ENCODE measurements around the gene XXYLT1. TPM values are rescaled to one million over a fixed set of nuclear protein-coding genes. Genes with fewer than 3 reads are reported as not detected.
"Not testable (repeated sequence)": the region's sequence is repeated elsewhere in the genome, so short reads cannot be mapped to it uniquely, and the experiment has no call there.

Gene XXYLT1
- total RNA-seq, 1 donor from 2014 or later: 2.1 TPM

DNA sequence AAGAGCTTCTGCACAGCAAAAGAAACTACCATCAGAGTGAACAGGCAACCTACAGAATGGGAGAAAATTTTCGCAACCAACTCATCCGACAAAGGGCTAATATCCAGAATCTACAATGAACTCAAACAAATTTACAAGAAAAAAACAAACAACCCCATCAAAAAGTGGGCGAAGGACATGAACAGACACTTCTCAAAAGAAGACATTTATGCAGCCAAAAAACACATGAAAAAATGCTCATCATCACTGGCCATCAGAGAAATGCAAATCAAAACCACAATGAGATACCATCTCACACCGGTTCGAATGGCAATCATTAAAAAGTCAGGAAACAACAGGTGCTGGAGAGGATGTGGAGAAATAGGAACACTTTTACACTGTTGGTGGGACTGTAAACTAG is 52.6 kb downstream of the XXYLT1 start:
- ATAC-seq; intact Hi-C loops (cut with micrococcal nuclease); DNase-seq: not testable (repeated sequence)

DNA sequence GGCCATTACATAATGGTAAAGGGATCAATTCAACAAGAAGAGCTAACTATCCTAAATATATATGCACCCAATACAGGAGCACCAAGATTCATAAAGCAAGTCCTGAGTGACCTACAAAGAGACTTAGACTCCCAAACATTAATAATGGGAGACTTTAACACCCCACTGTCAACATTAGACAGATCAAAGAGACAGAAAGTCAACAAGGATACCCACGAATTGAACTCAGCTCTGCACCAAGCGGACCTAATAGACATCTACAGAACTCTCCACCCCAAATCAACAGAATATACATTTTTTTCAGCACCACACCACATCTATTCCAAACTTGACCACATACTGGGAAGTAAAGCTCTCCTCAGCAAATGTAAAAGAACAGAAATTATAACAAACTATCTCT is 55.4 kb downstream of the XXYLT1 start:
- intact Hi-C loops (cut with micrococcal nuclease); DNase-seq; ATAC-seq: not testable (repeated sequence)

DNA sequence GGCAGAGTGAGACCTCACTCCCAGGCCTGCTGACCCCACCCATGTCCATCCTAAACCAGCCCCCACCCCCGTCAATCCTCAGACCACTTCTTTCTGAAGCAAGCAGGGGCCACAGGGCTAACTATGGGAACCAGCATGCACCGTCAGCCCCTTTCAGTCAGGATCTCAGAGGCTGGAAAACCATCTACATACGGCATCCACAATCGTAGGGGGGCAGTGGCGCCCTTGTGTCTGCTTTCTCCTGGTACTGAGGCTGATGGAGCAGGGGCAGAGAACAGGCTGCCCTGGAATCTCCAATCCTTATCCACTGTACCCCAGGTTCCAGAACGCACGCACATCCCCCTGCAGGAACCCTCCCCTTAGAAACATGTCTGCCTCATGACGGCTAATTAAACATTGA is 56.6 kb downstream of the XXYLT1 start:
- intact Hi-C loops (cut with micrococcal nuclease): no loop called here
- no peak for DNase-seq
- no peak for ATAC-seq

DNA sequence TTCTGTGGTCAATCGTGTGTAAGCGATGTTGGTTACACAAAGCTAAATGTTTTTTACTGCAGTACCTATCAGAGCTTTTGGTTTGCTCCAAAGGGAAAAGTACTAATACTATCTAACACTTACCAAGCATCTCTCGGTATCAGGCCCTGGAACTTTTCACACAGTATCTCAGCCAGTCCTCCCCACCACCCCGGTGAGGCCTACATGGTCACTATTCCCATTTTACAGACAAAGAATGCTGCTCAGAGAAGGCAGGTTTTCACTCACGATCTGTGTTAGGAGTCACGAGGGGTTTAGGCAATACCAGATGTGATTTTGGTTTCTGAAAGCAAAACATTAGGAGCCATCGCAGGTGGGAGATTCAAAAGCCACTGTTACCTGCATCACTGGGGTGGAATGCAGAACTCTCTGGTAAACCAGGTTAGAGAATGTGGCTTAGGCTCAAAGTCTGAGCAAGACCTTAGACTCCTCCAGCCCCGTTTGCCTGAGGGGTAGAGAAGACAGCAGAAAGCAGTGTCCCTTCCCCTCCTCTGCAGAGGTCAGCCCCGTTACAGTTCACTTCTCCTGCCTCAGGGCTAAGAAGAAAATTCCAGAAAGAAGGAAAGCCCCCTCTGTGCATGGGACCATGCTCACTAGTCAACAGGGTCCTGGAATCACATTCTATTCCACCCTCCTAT is 57.2 kb downstream of the XXYLT1 start:
- ATAC-seq (no peak), DNase-seq (no peak)
- intact Hi-C loops (cut with micrococcal nuclease): no loop called here

DNA sequence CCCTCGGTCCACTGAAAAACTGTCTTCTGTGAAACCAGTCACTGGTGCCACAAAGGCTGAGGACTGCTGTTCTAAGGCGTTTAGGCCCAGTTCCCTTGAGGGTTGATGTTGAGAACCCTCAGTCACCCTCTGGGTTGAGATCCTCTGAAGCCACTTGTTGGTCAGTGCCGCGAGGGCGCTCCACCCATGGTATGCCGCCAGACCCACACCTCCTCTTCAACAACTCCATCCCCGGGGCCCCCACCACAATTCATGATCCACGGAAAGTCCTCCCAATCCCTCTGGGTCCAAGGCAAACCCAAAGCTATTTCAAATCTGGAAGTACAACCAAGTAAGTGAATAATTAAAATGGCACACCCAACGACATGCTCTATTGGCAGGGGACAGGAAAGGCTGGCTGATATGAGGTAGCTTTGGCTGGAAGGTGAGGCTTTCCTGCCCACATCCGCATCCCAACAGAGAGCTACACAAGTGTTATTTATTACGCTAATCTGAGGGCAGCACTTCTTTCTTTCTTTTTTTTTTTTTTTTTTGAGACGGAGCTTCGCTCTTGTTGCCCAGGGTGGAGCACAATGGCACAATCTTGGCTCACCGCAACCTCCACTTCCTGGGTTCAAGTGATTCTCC is 58.1 kb downstream of the XXYLT1 start:
- DNase-seq (no peak), ATAC-seq (no peak)
- intact Hi-C loops (cut with micrococcal nuclease): no loop called here

DNA sequence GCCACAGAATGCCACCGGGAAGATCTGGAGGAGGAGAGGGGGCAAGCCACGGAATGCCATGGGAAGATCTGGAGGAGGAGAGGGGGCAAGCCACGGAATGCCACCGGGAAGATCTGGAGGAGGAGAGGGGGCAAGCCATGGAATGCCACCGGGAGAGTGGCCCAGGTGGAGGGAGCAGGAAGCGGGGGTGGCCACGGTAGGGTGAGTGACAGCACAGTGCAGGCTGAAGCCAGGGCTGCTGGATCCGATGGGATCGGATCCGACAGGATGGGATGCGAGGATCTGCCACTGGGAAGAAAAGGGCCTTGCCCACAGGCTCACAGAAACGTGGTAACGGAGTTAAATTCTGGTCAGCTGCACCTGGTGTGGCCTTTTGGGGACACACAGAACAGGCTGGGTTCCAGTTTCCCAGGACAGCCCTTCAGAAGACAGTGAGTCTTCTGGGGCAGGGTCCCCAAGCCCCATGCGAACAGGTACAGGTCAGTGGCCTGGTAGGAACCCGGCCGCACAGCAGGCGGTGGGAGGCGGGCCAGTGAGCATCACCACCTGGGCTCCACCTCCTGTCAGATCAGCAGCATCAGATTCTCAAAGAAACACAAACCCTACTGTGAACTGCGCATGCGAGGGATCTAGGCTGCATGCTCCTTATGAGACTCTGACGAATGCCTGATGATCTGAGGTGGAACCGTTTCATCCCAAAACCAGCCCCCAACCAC is 58.8 kb downstream of the XXYLT1 start:
- intact Hi-C loops (cut with micrococcal nuclease): no loop called here
- no peak for DNase-seq
- ATAC-seq: no peak

DNA sequence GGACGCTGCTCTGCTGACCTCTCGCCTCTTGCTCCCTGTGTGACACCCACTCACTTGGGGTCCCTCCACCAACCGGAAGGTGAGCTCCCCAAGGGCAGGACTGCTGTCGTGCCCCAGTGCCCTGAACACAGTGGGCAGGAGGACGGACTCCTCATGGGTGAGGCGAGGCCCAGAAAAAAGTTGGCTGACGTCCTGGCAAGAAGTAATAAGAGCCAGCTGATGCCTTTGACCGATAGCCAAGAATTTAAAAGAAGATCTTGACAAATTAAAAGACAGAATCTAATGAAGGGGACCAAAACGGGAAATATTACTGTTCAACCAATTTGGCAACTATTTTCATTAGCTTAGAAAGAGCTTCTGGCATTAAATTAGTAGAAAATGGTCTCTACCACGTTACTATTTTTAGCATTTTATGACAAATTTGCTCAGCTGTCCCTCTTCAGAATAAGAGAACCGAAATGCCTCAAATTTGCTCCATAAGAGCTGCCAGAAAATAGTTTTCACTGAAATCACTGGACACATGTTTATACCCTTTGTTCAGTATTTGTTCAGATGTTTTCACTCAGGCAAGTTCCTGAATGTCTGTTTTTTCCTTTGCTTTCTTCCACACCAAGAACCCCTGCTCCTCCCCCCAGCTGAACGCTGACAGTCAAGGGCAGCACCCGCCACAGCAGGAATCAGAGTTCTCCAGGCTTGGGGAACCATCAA is 60.5 kb downstream of the XXYLT1 start:
- intact Hi-C loops (cut with micrococcal nuclease): no loop called here
- peak; percentile 57 for DNase-seq

DNA sequence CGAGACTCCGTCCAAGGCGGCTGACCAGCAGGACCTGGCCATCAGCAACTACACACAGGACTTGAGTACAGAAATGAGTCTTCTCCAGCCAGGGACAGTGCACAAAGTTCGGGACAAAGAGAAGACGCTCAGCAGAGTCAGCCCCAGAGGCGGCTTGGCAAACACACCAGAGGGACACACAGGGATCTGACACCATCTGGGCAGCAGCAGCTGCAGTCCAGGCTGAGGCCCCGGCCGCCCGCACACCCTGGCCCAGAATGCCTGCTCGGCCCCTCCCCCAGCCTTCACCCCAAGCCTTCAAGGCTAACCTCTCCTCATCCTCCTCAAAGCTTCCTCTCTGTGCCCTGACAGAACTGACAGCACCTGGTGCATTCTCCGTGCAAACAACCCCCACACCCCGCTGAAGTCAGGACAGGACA is 61.1 kb downstream of the XXYLT1 start:
- DNase-seq (peak; percentile 74), ATAC-seq (peak; percentile 74)
- intact Hi-C loops (cut with micrococcal nuclease): no loop called here

More for the DNA sequence above, 60.5 kb downstream of the XXYLT1 start:
- ATAC-seq: peak; percentile 75

DNA sequence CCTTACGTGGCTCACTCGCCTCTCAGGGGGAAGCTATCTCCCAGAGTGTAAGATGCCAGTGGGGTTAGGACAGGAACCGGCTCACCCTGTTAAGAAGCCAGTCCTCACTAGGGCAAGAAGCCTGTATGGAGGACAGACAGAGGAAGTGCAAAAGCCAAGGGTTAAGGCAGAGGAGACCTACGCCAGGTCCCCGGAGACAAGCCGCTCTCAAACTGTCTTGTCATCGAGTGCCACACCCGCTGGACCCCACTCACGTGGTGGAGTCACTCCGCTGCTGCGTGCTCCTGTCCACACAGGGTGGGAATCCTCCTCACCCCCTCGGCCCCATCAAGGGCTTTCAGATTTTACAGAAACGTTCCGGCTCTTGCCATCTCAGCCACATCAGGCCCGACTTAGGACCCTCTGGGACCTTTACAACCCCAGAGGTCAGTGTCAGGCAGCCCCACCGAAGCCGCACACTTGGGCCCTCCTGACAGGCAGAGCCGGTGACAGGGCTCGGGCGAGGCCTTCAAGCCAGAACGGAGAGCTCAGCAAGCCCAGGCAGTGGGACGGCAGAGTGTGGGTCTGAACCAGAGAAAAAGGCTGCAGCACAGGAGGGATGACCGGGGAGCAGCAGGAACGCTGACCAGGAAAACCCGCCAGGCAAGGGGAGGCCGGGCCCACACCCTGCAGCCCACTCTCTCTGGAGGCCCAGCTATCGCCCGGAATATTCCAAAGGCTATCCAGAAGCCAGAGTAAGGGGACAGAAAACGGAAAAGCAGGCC is 61.7 kb downstream of the XXYLT1 start:
- DNase-seq (peak; percentile 58), ATAC-seq (peak; percentile 64)
- intact Hi-C loops (cut with micrococcal nuclease): no loop called here

DNA sequence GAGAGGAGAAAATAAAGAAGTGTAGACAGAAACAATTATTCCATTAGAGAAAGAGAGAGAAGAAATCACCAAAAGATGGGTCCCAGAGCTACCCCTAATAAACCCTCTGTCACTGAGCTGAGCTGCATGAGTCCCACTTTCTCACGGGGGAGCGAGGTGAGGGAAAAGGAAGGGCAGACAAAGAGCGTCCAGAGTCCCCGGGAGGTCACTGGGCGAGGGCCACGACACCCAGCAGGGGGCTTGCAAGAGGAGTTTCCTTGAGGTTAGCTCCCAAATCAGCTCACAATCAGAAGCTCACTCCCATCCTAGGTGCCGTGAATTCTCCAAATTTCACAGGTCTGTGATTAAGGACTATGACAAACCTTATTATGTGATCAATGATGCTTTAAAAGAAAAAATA is 62.3 kb downstream of the XXYLT1 start:
- no peak for ATAC-seq
- intact Hi-C loops (cut with micrococcal nuclease): no loop called here
- DNase-seq: no peak

DNA sequence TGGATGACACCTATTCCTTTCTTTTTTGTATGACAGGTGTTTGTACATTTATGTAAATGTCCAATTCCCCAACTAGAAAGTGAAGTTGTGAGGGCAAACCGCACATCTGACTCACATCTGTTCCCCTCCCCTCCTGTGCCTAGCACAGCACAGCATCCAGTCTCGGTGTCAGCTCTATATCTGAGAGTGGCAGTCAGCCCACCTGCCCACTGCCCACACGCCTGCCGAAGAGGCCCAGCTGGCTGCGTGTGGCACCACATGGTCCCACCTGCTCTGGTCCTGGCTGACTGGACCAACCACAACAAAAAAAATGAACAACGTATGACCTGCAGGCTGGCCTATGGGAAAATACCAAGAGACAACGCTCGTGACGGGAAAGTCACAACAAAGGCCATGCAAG is 62.8 kb downstream of the XXYLT1 start:
- DNase-seq (no peak), ATAC-seq (no peak)
- intact Hi-C loops (cut with micrococcal nuclease): no loop called here

DNA sequence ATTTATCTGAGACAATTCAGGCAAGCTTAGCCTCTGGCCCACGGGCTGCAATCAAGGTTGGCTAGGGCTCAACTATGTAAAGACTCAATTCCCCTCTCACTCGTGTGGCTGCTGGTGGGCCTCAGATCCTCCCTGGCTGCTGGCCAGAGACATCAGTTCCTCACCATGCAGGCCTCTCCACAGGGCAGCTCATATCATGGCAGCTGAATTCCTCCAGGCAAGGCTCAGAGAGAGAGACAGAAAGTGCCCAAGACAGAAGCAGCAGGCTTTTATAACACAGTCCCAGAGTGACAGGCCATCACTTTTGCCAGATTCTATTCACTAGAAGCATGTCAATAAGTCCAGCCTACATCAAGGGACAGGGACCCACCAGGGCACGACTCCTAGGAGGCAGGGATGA is 63.2 kb downstream of the XXYLT1 start:
- intact Hi-C loops (cut with micrococcal nuclease): no loop called here
- ATAC-seq (no peak), DNase-seq (no peak)

DNA sequence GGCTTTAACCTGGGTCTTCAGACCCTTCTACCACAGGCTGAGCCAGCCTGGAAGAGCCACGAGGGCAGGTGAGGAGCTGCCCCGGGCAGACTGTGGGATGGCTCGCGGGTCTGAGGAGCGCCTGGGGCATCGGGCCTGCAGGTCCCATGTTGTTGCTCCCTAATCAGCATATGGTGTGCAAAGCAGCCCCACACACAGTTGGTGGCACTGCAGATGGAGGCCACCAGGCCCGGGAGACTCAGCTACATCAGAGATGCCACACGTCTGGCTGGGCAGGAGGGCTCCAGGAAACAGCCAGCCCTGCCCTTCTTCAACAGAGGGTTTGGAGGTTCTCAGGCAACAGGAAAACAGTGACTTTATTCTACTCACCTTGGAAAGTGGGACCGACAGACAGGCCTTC is 63.9 kb downstream of the XXYLT1 start:
- intact Hi-C loops (cut with micrococcal nuclease): no loop called here
- DNase-seq: no peak
- no peak for ATAC-seq

DNA sequence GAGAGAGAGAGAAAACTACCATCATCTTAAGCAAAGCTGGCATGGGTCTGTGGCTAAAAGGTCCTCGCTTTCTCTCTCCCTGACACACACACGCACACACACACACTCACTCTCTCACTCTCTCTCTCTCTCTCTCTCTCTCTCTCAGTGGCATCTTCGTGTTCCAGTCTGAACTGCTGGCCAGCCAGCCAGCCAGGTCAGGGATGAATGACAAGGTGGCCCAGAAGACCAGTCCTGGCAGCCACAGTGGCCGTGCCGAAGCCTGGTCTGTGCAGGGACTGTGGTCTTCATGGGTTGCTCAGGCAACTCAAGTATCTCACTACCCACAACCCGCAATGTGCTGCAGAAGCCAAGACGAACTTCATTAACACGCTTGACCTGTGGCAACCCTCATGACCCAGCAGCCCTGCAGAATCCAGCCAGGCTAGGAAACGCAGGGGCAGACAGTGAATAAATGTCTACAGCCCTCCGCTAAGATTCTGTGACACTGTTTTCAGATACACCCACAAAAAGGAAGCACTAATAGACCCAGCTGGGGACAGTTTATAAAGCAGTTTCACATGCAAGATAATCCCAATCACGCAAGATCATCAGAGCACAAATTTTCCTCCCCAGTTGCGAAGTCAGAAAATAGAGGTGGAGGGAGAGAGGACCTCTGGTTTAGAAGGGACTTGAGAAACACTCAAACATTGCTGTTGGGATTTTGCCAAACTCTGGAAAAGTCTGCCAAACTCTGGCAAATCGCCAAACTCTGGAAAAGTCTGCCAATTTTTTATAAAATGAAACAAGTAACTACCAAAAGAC is 66.4 kb downstream of the XXYLT1 start:
- peak; percentile 14 for ATAC-seq
- intact Hi-C loops (cut with micrococcal nuclease): no loop called here
- no peak for DNase-seq

DNA sequence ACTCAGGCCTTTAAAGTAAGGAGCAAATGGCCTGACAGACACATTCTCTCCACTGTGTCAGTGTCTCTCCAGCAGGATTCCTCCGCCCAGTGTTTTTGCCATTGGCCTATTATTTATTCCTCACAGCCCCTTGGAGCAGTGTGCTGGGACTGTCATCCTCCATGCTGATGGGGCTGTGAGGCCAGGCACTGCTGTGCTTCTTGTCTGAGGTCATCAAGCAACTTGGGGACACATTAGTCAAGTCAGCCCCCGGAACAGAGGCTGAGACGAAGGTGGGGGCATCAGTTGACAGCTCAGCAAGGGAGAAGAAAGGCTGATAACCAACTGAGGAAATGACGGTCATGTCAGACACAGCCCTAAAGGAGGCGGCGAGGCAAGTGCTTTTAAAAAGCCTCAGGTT is 67.4 kb downstream of the XXYLT1 start:
- no peak for DNase-seq
- ATAC-seq: no peak

DNA sequence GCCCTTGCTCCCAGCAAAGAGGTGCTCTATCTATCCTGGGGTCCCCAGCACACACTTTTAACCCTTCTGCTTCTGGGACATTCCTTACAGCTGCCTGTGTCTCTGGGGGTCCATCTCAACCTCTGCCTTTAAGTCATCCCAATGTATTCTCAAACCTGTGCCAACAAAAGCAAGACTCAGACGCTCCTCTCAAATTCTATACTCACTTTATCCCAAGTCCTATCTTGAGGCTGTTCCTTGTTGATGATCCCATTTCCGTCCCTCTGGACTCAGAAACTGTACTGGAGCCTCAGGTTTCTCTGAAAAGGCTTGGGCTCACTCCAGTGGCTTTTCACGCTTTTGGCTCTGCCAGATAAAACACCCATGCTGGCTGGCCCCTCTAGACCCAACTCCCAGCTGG is 69.7 kb downstream of the XXYLT1 start:
- DNase-seq: no peak
- intact Hi-C loops (cut with micrococcal nuclease): no loop called here
- ATAC-seq: no peak

More for the DNA sequence above, 67.4 kb downstream of the XXYLT1 start:
- intact Hi-C loops (cut with micrococcal nuclease): no loop called here

DNA sequence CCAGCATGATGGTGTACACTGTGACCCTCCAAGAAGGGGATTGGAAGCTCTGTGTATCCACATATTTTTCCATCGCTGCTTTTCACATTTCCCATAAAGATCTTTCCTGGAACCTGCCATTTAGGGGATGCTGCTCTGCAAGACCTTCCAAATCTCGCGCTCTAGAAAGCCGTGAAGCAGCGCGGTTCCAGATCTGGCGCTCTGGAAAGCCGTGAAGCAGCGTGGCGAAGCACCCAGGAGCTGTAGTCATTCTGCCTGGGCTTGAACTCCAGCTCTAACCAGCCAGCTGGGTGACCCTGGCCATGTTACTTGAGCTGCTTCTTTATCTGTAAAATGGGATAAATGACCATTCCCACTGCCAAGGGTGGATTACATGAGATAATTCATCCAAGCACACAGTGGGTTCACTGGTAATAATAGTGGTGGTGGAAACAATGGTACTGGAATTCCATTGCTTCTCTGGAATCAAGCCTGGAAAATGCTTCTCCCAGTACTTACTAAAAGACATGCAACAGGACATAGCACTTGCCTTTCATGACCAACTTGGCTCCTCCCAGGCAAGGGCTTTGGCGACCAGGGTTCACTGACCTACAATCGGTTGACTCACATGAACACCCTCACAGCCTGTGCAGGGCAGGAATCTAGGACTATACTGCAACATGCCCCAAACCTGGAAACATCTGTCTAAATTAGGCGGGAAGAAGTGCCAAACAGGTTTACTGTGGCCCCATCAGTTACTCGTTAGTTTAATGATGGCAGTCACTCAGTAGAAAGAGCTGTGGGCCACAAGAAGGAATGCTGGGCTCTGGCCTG is 70.7 kb downstream of the XXYLT1 start:
- intact Hi-C loops (cut with micrococcal nuclease): no loop called here
- ATAC-seq (no peak), DNase-seq (no peak)

Measured in left ventricle myocardium superior (tissue), 1 donor.